Heart left ventricle (tissue), 16 donors: Measurements from ENCODE around the gene MCL1. TPM values are rescaled to one million over a fixed set of nuclear protein-coding genes. Genes with fewer than 3 reads are reported as not detected.
"Not testable (repeated sequence)": the region's sequence is repeated elsewhere in the genome, so short reads cannot be mapped to it uniquely, and the experiment has no call there.

ENCODE experiments used
- ATAC-seq, 4 donors: fragments of 200-7000 bp; cut with Tn5 transposase; one replicate each; pipeline ENCODE4 v1.9.1; 2020 to 2022; ENCODE audit warnings: moderate library complexity in 4 of 4, mild to moderate bottlenecking in 3 of 4, moderate number of reproducible peaks in 1 of 4
- DNase-seq, 5 donors: peaks; one replicate each; pipeline ENCODE4 v3.0.0-alpha.2; 2020
- H3K27ac ChIP-seq, 12 donors: fragments of 200-600 bp; sonication (generic) in 4 of 12; one replicate each; pipeline versions ENCODE4 v1.5.0 to v1.8.0; 2016 to 2022; ENCODE audit warnings: mild to moderate bottlenecking in 2 of 12
- H3K27me3 ChIP-seq, 9 donors: fragments of 200-600 bp; sonication (generic) in 2 of 9; one replicate each; pipeline versions ENCODE4 v1.5.1 to v1.8.0; 2016 to 2022; ENCODE audit warnings: mild to moderate bottlenecking in 3 of 9
- H3K36me3 ChIP-seq, 9 donors: fragments of 200-600 bp; sonication (generic) in 2 of 9; one replicate each; pipeline versions ENCODE4 v1.5.0 to v1.8.0; 2018 to 2022; ENCODE audit warnings: mild to moderate bottlenecking in 2 of 9
- H3K4me1 ChIP-seq, 12 donors: fragments of 200-600 bp; sonication (generic) in 4 of 12; one replicate each; pipeline versions ENCODE4 v1.5.0 to v1.8.0; 2016 to 2022; ENCODE audit warnings: mild to moderate bottlenecking in 3 of 12
- H3K4me3 ChIP-seq, 12 donors: fragments of 200-600 bp; sonication (generic) in 4 of 12; one replicate each; pipeline versions ENCODE4 v1.5.0 to v1.8.0; 2017 to 2022; ENCODE audit warnings: mild to moderate bottlenecking in 9 of 12, moderate library complexity in 4 of 12
- H3K9me3 ChIP-seq, 12 donors: fragments of 200-600 bp; sonication (generic) in 4 of 12; one replicate each; pipeline versions ENCODE4 v1.5.0 to v1.8.0; 2016 to 2022; ENCODE audit warnings: mild to moderate bottlenecking in 1 of 12
- POLR2A ChIP-seq, 2 donors: fragments of 450-650 bp; IDR thresholded peaks; one replicate each; pipeline ENCODE4 v1.6.1; 2017; ENCODE audit warnings: antibody characterized with exemption in 2 of 2, mild to moderate bottlenecking in 2 of 2, moderate library complexity in 2 of 2
- WGBS, 4 donors: extraction: QIAGEN DNeasy Blood & Tissue Kit in 2 of 4; methylation state at CpG; one replicate each; pipeline versions ENCODE4 v1.1.5 to v1.1.7; 2013 to 2018; 5-methylcytosine and 5-hydroxymethylcytosine counted together
- intact Hi-C, 10 donors: fragments of 100-400 bp; cut with DNase I; formaldehyde crosslinking; loops; one replicate each; pipeline versions ENCODE4 v1.11.1 to v1.14.2; 2022
- polyA plus RNA-seq, 2 donors: library from polyadenylated mRNA; stranded (reverse); fragments of 200-250 nt; gene quantifications; one replicate each; pipeline ENCODE4 v1.2.3, GENCODE V29; 2013
- total RNA-seq, 9 donors: library from RNA; depleted of rRNA in 2 of 9; stranded (reverse); fragments of >200 nt in 2 of 9; fragmentation: NEBNext Ultra II Directional in 3 of 9; extraction: Animal tissue kit (Norgen Biotek cat#: 25700) in 3 of 9; gene quantifications; one replicate each; pipeline versions ENCODE4 v1.1.0 to v1.2.4, GENCODE V29; 2016 to 2023
- TF ChIP-seq, protein P1 (sequence below), 12 donors: fragments of 200-600 bp; sonication (generic) in 4 of 12; IDR thresholded peaks; one replicate each; pipeline versions ENCODE4 v1.5.0 to v1.8.0; 2018 to 2022; ENCODE audit warnings: antibody characterized with exemption in 12 of 12, mild to moderate bottlenecking in 5 of 12
- donor health status: ischemic (EF 13 %, LVEDD 7.1; RV severe dilation, severe dysfunction).
- donor health status: healthy with polysubstance abuse.
- donor health status: DM: no; HTN: yes; CAD: no.
- donor health status: DM: no; HTN: no; CAD: no.
- donor health status: ischemic (EF 25% LVEDD 6.9; RV normal size, moderate dysfunction).
- donor health status: ischemic (EF 25% LVEDD 5.7; RV mildly dilated, moderate dysfunction).
- donor health status: healthy.
- donor health status: DM: yes; HTN: yes; CAD: no.
- donor health status: ischemic (EF 35%, LVEDD 5.7; RV mildly dilated, moderate dysfunction).
- donor health status: nonischemic (EF 11% LVEDD 7.7; RV severe dilation, severe dysfunction).
- donor health status: DM: yes; HTN: yes; CAD: no.
- donor health status: PGD.
- donor health status: ischemic (EF 29% LVEDD 5.4; RV normal size, mild dysfunction).
- donor health status: nonischemic (EF 23%, LVEDD 6.1; RV moderate dilation, normal function).

Gene MCL1
- total and polyA plus RNA-seq, 11 donors: 57.1 to 180 (median 104) TPM

DNA sequence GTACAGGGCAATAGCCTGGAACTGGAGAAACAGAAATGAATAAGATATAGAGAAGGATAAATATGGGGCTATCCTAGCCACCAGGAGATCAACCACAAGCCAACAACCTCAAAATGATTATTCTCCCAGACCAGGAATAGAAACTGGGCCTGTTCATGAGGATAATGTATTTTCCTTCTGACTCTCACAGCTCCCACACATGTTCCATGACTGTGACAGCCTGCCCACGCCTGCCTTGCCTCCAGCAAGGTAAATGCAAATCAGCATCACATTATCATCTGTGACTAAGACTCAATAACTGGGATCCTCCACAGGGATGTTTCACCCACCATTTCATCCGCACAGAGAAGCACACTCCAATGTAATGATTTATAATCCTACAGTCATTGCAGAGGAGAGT lies 46.7 kb upstream of the MCL1 start:
- Histone ChIP-seq H3K27ac (no peak overlapping the region), H3K36me3 (peaks cover 0 to 65% (median 58%) of the 10 kb centered on the region in 9 donors), H3K4me1 (peaks cover 9 to 56% (median 40%) of the 10 kb centered on the region in 12 donors), H3K9me3 (no peaks in the 10 kb centered on the region), H3K27me3 (no peaks in the 10 kb centered on the region), H3K4me3 (no peak overlapping the region)
- TF ChIP-seq, protein P1, sequence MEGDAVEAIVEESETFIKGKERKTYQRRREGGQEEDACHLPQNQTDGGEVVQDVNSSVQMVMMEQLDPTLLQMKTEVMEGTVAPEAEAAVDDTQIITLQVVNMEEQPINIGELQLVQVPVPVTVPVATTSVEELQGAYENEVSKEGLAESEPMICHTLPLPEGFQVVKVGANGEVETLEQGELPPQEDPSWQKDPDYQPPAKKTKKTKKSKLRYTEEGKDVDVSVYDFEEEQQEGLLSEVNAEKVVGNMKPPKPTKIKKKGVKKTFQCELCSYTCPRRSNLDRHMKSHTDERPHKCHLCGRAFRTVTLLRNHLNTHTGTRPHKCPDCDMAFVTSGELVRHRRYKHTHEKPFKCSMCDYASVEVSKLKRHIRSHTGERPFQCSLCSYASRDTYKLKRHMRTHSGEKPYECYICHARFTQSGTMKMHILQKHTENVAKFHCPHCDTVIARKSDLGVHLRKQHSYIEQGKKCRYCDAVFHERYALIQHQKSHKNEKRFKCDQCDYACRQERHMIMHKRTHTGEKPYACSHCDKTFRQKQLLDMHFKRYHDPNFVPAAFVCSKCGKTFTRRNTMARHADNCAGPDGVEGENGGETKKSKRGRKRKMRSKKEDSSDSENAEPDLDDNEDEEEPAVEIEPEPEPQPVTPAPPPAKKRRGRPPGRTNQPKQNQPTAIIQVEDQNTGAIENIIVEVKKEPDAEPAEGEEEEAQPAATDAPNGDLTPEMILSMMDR (IDR thresholded peaks at IDR 0.05): no peak
- TF ChIP-seq POLR2A (IDR thresholded peaks at IDR 0.05): no peak
- DNase-seq (no peak), ATAC-seq (no peak)
- intact Hi-C loops: loop anchor here in 5 of 10 donors (5.0 to 10.0 kb wide), 5 partner anchors 49 to 164 kb away; partner anchors contain the start of genes GOLPH3L (in 1 of the 5), MCL1 (in 1 of the 5) and TARS2 (in 1 of the 5)
- 84 to 87% (median 85%) methylated on average over 2 of the region's 2 CpGs for WGBS, 4 donors

DNA sequence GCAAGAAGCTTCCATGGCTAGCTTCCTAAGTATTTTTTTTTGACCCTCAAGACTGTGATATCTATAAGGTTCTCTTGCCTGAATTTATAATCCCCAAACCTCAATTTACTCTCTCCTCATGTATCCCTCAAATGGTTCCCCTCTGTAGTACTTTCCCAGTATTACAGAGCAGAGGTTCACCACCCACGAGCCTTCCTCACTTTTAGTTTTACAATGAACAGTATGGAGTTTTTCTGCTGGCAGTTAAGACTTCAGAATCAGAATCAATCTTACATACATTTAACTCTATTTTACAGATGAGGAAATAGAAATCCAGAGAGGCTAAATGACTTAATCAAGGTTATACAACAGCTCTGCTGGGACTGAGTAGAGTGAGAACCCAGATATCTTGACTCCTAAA lies 45.1 kb upstream of the MCL1 start:
- H3K27ac ChIP-seq, H3K27me3 ChIP-seq, DNase-seq, H3K9me3 ChIP-seq, ATAC-seq, H3K4me3 ChIP-seq: not testable (repeated sequence)
- intact Hi-C loops: loop anchor here in 7 of 10 donors (5.0 to 10.0 kb wide), 5 partner anchors 47 to 162 kb away; partner anchors contain the start of genes MCL1 (in 3 of the 7) and TARS2 (in 1 of the 7)
- Histone ChIP-seq H3K36me3 (peaks cover 0 to 81% (median 66%) of the 10 kb centered on the region in 9 donors), H3K4me1 (peaks cover 19 to 63% (median 47%) of the 10 kb centered on the region in 12 donors)
- 88 to 94% (median 92%) methylated on average over 1 of the region's 1 CpG for WGBS, 4 donors

DNA sequence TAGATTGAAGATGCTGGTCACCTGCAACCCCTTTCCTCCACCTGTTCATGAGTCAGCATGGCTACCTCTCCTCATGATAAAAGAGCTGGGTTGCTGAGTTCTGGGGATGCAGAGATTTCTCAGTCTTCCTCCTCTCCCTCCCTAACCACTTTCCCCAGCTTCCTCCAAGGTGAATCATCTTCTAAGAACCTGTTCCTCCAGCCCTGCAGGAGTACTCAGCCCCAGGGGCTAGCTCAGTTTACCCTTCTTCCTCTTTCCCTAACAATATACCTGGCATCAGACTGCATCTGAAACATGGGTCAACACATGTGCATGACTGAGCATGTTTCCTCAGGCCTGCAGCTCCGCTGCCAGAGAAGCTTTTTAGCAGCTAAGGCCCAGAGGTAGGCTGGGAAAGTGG lies 44.7 kb upstream of the MCL1 start:
- not testable (repeated sequence) for DNase-seq

DNA sequence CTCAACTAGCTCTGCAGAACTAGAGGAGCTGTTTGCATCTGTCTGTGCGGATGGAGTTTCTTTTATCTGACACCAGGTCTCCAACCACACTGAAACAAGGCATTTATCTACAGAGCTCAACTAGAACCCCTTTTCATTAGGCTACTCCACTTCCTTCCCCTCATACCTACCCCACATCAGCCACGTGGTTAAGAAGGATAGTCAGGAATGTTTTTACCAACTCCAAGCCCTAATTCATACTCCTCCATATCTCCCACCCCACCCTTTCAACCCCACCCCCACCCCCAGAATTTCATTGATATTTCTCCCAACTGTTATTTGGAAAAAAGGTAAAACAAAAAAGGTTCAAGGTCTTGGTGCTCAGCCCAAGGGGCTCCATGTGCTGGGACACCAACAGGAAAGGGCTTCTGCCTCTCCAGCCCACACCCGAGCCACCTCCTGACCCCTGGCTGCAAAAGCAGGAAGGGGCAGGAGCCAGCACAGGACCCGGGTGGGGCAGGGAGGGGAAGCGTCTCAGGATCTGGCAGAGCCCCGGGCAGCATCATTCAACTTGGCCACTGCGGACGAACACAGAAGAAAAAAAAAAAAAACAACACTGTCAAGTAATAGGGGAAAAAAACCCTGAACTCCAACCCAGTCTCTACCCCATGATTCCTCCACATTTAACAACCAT lies 43.0 kb upstream of the MCL1 start:
- TF ChIP-seq, protein P1 (IDR thresholded peaks at IDR 0.05): peak in 4 of 12 donors; percentile 6 to 32 (median 24)
- no peak for TF ChIP-seq POLR2A (IDR thresholded peaks at IDR 0.05)
- Histone ChIP-seq H3K27ac (peak overlapping the region in 11 of 12 donors; percentile 12 to 88 (median 70)), H3K9me3 (no peaks in the 10 kb centered on the region), H3K4me3 (no peak overlapping the region), H3K27me3 (no peaks in the 10 kb centered on the region), H3K4me1 (peaks cover 16 to 60% (median 43%) of the 10 kb centered on the region in 12 donors), H3K36me3 (peaks cover 0 to 96% (median 77%) of the 10 kb centered on the region in 9 donors)
- peak; percentile 35 to 74 (median 60) for ATAC-seq
- 11 to 26% (median 18%) methylated on average over 8 of the region's 8 CpGs for WGBS, 4 donors
- peak; percentile 49 to 73 (median 63) for DNase-seq
- intact Hi-C loops: loop anchor here in 8 of 10 donors (1.0 to 10.0 kb wide), 7 partner anchors 45 to 160 kb away; partner anchors contain the start of genes MCL1 (in 3 of the 8) and TARS2 (in 1 of the 8)

More for the DNA sequence above, 44.7 kb upstream of the MCL1 start:
- ATAC-seq, H3K27ac ChIP-seq, H3K27me3 ChIP-seq, H3K9me3 ChIP-seq, H3K4me3 ChIP-seq: not testable (repeated sequence)
- peaks cover 0 to 85% (median 66%) of the 10 kb centered on the region in 9 donors for H3K36me3 ChIP-seq
- WGBS, 4 donors: 92 to 100% (median 98%) methylated on average over 1 of the region's 1 CpG
- peaks cover 19 to 67% (median 51%) of the 10 kb centered on the region in 12 donors for H3K4me1 ChIP-seq
- intact Hi-C loops: loop anchor here in 7 of 10 donors (5.0 to 10.0 kb wide), 5 partner anchors 47 to 162 kb away; partner anchors contain the start of genes MCL1 (in 3 of the 7) and TARS2 (in 1 of the 7)
